ENCODE results near the gene KLHL6.

KLHL6 gene

GRCh38 chr3:183488343-183488742, 67.2 kb downstream of the KLHL6 start:
- TF ChIP-seq ZFX (IDR thresholded peaks at IDR 0.05), result no peak
- TF ChIP-seq, protein P1, sequence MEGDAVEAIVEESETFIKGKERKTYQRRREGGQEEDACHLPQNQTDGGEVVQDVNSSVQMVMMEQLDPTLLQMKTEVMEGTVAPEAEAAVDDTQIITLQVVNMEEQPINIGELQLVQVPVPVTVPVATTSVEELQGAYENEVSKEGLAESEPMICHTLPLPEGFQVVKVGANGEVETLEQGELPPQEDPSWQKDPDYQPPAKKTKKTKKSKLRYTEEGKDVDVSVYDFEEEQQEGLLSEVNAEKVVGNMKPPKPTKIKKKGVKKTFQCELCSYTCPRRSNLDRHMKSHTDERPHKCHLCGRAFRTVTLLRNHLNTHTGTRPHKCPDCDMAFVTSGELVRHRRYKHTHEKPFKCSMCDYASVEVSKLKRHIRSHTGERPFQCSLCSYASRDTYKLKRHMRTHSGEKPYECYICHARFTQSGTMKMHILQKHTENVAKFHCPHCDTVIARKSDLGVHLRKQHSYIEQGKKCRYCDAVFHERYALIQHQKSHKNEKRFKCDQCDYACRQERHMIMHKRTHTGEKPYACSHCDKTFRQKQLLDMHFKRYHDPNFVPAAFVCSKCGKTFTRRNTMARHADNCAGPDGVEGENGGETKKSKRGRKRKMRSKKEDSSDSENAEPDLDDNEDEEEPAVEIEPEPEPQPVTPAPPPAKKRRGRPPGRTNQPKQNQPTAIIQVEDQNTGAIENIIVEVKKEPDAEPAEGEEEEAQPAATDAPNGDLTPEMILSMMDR (conservative IDR thresholded peaks at IDR 0.05), result no peak
- no peak overlapping the region for H3K27ac ChIP-seq

GRCh38 chr3:183487896-183488295, 67.6 kb downstream of the KLHL6 start:
- H3K27ac ChIP-seq, result no peak overlapping the region
- TF ChIP-seq, protein P1 (conservative IDR thresholded peaks at IDR 0.05), result no peak
- TF ChIP-seq ZFX (IDR thresholded peaks at IDR 0.05), result no peak

GRCh38 chr3:183487016-183487415, 68.5 kb downstream of the KLHL6 start:
- TF ChIP-seq, protein P1 (conservative IDR thresholded peaks at IDR 0.05), result no peak
- no peak for TF ChIP-seq ZFX (IDR thresholded peaks at IDR 0.05)
- H3K27ac ChIP-seq, result no peak overlapping the region

DNA sequence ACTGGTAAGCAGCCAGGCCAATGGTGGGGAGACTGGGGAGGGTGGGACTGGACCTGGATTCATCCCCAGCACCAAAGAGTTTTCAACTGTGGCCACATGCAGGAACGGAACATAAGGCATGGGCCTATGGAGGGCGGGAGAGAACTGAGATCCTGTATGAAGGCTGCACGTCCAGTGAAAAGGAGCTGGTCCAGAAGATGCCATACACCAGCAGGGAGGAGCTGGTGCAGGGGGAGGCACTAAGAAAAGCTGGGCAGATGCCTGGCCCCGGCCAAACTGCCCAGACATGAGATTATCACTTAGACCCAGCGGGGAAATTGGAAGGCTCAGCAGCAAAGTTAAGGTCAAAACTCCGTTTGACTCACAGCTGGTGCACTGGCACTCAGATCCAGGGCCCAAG, 69.0 kb downstream of the KLHL6 start:
- no peak overlapping the region for H3K27ac ChIP-seq
- TF ChIP-seq, protein P1 (conservative IDR thresholded peaks at IDR 0.05), result no peak
- no peak for TF ChIP-seq ZFX (IDR thresholded peaks at IDR 0.05)

DNA sequence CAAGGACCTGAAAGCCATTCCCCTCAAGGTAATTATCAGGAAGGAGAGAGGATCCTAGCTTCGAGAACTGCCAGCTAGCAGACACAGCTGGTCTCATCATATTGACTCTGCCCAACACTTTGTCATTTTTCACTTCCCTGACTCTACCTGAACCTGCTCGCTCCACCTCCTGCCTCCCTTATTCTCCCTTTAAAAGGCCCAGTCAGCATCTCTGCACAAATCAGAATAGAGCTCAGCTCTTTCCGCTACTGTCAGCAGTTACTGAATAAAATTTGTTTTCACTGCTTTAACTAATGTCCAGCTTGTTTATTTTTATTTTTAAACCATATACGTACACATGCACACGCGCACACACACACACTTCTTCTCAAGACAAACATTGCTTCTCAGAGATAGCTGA, 69.9 kb downstream of the KLHL6 start:
- H3K27ac ChIP-seq, result no peak overlapping the region
- no peak for TF ChIP-seq ZFX (IDR thresholded peaks at IDR 0.05)
- TF ChIP-seq, protein P1 (conservative IDR thresholded peaks at IDR 0.05), result no peak

DNA sequence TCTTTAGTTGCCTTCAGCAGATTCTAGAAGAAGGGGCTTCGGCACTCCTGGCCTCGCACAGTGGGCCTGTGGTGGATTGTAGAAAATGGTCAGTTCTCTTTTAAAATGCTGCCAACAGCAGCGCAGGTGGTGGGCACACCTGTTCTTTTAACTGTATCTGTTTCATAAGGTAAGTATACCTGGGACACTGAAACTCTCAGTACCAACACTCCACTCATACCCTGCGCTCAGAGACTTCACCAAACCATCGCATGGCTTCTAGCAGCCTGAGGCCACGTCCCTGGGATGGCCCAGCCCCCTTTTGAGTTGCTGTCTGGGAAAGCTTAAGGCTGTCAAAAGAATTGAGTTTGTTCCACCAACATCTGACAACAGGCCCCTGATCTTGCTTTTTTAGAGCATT, 70.4 kb downstream of the KLHL6 start:
- H3K27ac ChIP-seq, result no peak overlapping the region

DNA sequence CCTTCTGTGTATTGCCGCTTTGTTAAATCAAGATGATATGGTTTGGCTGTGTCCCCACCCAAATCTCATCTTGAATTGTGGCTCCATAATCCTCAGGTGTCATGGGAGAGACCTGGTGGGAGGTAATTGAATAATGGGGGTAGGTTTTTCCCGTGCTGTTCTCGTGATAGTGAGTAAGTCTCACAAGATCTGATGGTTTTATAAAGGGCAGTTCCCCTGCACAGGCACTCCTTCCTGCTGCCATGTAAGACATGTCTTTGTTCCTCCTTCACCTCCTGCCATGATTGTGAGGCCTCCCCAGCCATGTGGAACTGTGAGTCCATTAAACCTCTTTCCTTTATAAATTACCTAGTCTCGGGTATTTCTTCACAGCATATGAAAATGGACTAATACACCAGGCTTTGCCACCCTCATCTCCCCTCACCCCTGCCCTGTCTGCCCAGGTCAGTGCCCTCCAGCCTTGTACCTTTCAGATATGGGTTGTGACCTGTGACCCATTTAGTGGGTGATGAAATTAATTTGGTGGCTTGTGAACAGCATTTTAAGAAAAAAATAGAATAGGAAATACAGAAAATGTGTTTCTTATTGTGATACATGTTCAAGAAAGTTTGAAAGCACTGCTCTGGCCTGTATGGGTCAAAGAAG, 71.0 kb downstream of the KLHL6 start:
- H3K27ac ChIP-seq, result no peak overlapping the region
- TF ChIP-seq, protein P1 (conservative IDR thresholded peaks at IDR 0.05), result no peak
- TF ChIP-seq ZFX (IDR thresholded peaks at IDR 0.05), result no peak

More for the DNA sequence above, 70.4 kb downstream of the KLHL6 start:
- TF ChIP-seq, protein P1 (conservative IDR thresholded peaks at IDR 0.05), result no peak
- TF ChIP-seq ZFX (IDR thresholded peaks at IDR 0.05), result no peak
